ENCODE results near the gene ZNF587.
"Not testable (repeated sequence)": the region's sequence is repeated elsewhere in the genome, so short reads cannot be mapped to it uniquely, and the experiment has no call there.

ZNF587 gene

GRCh38 chr19:57849666-57850473, at the start of gene ZNF587:
Gene ZNF587, plus strand, starts transcription at chr19:57849859. Its CDS starts 180 bp downstream, at chr19:57850039.
- DNase-seq (ENCODE audit: low read depth), result peak; percentile 62

- DNase-seq (ENCODE audit: low read depth), result no peak
These were observed 49.0 kb upstream of the ZNF587 start for GRCh38 chr19:57800696-57801095.

- DNase-seq (ENCODE audit: low read depth), result no peak
These were observed 47.4 kb upstream of the ZNF587 start for GRCh38 chr19:57802269-57802668.

- DNase-seq (ENCODE audit: low read depth), result no peak
These were observed 46.4 kb upstream of the ZNF587 start for GRCh38 chr19:57803265-57803593.

GRCh38 chr19:57803594-57804325, 45.9 kb upstream of the ZNF587 start:
- DNase-seq (ENCODE audit: low read depth), result no peak

- DNase-seq (ENCODE audit: low read depth), result no peak
These were observed 42.1 kb upstream of the ZNF587 start for GRCh38 chr19:57807541-57807940.

- DNase-seq (ENCODE audit: low read depth), result not testable (repeated sequence)
These were observed 39.0 kb upstream of the ZNF587 start for GRCh38 chr19:57810410-57811295.

GRCh38 chr19:57812226-57812625, 37.4 kb upstream of the ZNF587 start:
- DNase-seq (ENCODE audit: low read depth), result no peak

GRCh38 chr19:57812975-57813820, 36.5 kb upstream of the ZNF587 start:
- not testable (repeated sequence) for DNase-seq (ENCODE audit: low read depth)

- DNase-seq (ENCODE audit: low read depth), result no peak
These were observed 35.6 kb upstream of the ZNF587 start for GRCh38 chr19:57813919-57814504.

- peak; percentile 56 for DNase-seq (ENCODE audit: low read depth)
These were observed 35.0 kb upstream of the ZNF587 start, which contains the start of gene ZNF552 for GRCh38 chr19:57814505-57815246. Gene ZNF552, minus strand, starts transcription at chr19:57814913. Its CDS starts 170 bp downstream, at chr19:57814743.

- DNase-seq (ENCODE audit: low read depth), result no peak
These were observed 34.2 kb upstream of the ZNF587 start for GRCh38 chr19:57815247-57816075.

GRCh38 chr19:57816652-57817051, 33.0 kb upstream of the ZNF587 start:
- DNase-seq (ENCODE audit: low read depth), result no peak

GRCh38 chr19:57817976-57818375, 31.7 kb upstream of the ZNF587 start:
- no peak for DNase-seq (ENCODE audit: low read depth)

- DNase-seq (ENCODE audit: low read depth), result no peak
These were observed 31.3 kb upstream of the ZNF587 start for GRCh38 chr19:57818378-57818777.

- peak; percentile 62 for DNase-seq (ENCODE audit: low read depth)
These were observed 30.0 kb upstream of the ZNF587 start for GRCh38 chr19:57819475-57820148.

- no peak for DNase-seq (ENCODE audit: low read depth)
These were observed 29.1 kb upstream of the ZNF587 start for GRCh38 chr19:57820599-57820998.

GRCh38 chr19:57821095-57821494, 28.6 kb upstream of the ZNF587 start:
- DNase-seq (ENCODE audit: low read depth), result not testable (repeated sequence)

- DNase-seq (ENCODE audit: low read depth), result not testable (repeated sequence)
These were observed 28.2 kb upstream of the ZNF587 start for GRCh38 chr19:57821501-57821900.
